ENCODE data around the gene ACTR3C.

Gene ACTR3C

GRCh38 chr7:150358988-150359621 is 35.8 kb upstream of the ACTR3C start:
- no peak for FAIRE-seq

GRCh38 chr7:150358433-150358832 is 35.1 kb upstream of the ACTR3C start:
- FAIRE-seq = no peak

DNA sequence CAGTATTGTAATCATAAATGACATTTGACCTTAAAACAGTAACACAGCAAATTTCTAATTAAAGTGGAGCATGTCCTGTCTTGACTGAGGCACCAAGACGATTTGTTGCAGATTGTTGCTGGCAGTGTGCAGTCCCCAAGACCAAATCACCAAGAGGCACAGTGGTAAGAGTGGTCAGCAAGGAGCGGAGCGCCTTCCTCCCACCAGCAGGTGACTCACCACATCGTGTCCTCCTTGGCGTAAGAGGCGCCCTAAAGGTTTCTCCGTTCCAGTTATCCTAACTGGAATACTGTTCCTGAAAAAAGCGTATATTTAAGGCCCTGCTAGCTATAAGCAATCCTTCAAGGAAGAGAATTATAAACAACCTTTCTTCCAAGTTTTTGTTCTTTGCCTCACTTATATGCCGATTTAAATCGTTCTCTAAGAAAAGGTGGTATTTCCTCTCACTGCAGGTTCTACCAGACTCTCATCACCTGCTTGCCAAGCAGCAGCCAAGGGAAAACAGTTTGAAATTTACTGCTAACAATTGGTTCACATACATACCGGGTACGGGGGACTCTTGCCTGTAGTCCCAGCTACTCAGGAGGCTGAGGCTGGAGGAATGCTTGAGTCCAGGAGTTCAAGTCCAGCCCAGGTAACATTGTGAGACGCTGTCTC is 34.6 kb upstream of the ACTR3C start:
- FAIRE-seq = no peak

GRCh38 chr7:150357270-150357669 is 33.9 kb upstream of the ACTR3C start:
- FAIRE-seq = no peak

GRCh38 chr7:150356265-150356897 is 33.0 kb upstream of the ACTR3C start:
- peak; percentile 46 for FAIRE-seq

- no peak for FAIRE-seq
Measured at GRCh38 chr7:150355666-150356059, 32.3 kb upstream of the ACTR3C start.

DNA sequence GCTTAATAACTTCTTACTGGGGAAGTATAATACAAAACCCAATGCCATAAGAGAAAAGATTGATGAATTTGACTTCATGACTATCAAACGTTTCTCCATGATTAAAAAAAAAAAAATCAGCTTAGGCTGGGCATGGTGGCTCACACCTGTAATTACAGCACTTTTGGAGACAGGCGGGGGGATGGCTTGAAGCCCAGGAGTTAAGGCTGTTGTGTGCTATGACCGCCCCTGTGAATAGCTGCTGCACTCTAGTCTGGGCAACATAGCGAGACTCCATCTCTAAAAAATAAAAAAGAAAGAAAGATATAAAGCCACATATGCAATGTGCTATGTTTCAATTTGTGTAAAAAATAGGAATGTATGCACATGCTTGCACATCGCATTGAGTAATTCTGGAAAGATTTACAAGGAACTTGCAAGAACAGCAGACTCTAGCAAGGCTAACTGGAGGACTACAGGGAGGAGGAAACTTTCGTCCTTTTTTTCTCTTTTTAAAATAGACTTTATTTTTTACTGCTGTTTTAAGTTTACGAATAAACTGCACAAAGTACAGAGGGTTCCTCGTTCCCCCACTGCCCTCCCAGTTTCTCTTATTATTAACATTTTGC is 28.3 kb upstream of the ACTR3C start:
- no peak for FAIRE-seq

DNA sequence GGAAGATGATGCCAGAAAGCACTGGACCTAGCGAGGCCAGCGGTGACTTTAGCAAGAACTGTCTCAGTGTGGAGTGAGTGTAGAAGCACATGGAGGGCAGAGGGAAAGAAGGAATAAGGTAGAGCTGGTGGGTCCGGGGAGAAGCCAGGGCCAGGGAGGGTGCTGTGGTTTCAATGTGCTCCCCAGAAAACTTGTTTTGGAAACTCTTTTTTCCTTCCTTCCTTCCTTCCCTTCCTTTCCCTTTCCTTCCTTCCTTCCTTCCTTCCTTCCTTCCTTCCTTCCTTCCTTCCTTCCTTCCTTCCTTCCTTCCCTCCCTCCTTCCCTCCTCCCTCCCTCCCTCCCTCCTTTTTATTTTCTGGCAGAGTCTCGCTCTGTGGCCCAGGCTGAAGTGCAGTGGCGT is 23.6 kb upstream of the ACTR3C start:
- FAIRE-seq = no peak

- no peak for FAIRE-seq
Measured at GRCh38 chr7:150345012-150345411, 21.7 kb upstream of the ACTR3C start.

GRCh38 chr7:150344299-150344698 is 21.0 kb upstream of the ACTR3C start:
- FAIRE-seq = peak; percentile 81

- no peak for FAIRE-seq
Measured at GRCh38 chr7:150343225-150343624, 19.9 kb upstream of the ACTR3C start.

- no peak for FAIRE-seq
Measured at GRCh38 chr7:150342121-150342408, 18.7 kb upstream of the ACTR3C start.

DNA sequence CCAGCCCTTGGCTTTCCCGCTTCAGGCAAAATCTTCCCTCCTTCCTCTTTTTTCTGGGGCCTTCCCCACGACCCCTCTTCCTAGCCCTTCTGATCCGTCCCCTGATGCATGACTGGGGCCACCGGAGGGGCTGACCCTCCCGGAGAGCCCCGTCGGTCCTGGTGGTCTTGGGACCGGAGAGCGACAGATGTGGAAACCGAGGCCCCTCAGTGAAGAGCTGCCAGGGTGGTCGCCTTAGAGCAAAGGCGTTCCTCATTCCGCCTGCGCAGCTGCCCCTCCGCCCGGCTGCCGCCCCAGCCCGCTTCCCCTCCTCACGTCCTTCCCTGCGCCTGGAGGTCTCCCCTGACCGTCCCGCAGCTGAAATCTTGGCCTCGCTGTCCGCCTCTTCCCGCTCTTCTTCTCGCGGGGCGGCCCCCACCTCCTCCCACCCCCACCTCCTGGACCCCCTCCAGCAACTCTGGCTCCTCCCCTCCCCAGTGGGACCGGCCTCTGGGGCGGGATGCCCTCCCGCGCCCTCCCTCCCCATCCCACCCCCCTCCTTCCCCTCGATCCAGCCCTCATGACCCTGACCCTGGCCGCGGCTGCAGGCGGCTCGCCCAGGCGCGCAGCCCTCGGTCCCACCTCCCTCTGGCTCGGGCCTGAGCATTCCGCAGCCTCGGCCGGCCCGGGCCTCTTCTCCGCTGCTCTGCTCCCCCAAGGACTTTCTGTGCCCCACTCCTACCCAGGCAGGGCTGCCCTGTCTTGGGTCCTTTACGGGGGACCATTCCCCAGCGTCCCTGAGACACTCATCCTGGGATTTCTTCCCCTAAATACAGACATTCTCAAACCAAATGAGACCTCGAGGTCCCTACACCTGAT is 18.1 kb upstream of the ACTR3C start, which contains the start of gene RARRES2:
Gene RARRES2, minus strand, starts transcription at position 367 of the 858 bp plus-strand sequence. CDS start 1,020 bp downstream, outside the sequence.
- FAIRE-seq = no peak

DNA sequence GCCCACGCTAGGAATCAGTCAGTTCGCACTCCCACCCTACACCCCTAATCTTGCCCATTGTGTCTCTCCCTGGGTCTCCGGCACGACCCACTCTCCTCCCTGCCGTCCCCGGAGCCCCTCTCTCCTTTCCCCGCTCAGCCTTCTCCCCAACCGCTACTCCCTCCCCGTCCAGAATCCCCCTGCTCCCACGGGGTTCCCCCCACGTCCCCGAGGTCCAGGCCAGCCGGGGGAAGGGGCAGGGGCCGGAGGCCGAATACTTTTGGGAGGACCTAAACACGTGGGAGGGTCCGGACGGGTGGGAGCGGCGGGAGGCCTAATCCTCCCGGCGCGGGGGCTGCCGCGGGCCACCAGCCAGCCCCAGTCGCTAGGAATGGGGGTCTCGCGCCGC is 17.5 kb upstream of the ACTR3C start:
- no peak for FAIRE-seq

DNA sequence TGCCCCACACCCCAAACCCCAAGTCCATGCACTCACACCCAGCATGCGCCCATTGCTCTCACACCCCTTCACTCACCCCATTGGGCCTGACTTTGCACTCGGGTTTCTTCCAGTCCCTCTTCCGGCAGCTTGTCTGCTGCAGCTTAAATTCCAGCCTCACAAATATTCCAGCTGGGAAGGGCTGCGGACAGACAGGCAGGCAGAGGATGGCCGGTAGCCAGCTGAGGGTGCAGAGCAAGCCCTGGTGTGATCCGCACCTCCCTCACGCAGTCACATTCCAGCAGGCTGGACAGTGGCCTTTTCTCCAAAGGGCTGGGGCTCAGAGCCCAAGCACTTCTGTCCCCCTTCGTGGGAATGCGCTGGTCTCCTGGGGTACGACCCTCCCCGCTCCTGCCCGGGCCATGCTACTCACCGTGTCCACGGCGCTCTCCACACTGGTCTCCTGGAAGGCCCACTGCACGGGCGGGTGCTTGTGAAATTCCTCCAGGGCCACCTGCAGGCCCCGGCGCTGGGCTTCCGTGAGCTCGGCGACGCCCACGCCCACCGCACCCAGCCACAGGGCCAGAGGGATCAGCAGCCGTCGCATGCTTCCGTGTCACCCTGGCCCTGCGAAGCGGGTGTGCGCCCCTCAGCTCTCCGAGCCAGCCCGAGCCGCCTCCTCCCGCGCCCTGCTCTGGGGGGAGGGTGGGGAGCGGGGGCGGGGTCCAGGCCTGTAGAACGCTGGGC is 16.8 kb upstream of the ACTR3C start:
- FAIRE-seq = no peak

GRCh38 chr7:150339409-150339809 is 16.1 kb upstream of the ACTR3C start:
- no peak for FAIRE-seq

GRCh38 chr7:150338166-150338829 is 15.0 kb upstream of the ACTR3C start:
- FAIRE-seq = no peak

DNA sequence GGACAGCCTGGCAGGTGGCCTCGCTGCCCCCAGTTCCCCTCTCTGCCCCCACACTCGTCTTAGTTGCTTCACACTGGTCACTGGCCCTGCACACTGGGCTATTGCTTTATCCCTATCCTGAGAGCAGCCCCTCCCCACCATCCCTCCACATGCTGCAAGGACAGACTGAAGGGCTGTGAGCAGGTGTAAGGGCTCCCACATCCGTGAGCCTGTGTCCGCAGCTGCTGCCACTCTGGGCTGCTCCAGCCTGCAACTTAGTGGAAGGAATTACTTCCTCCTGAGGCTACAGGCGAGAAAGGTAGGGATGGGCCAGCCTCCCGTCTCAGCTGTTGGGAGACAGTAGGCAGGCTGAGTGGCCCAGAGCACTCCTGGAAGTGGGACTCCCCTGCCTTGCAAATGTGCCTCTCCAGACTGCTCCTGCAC is 14.3 kb upstream of the ACTR3C start:
- FAIRE-seq = no peak

DNA sequence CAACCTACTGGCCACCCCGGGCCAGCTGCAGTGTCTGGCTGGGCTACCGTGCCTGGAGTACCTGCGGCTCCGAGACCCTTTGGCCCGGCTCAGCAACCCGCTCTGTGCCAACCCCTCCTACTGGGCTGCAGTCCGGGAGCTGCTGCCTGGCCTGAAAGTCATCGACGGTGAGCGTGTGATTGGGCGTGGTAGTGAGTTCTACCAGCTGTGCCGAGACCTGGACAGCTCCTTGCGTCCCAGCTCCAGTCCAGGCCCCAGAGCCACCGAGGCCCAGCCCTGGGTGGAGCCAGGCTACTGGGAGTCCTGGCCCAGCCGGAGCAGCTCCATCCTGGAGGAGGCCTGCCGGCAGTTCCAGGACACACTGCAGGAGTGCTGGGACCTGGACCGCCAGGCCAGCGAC is 13.8 kb upstream of the ACTR3C start:
- FAIRE-seq = no peak

DNA sequence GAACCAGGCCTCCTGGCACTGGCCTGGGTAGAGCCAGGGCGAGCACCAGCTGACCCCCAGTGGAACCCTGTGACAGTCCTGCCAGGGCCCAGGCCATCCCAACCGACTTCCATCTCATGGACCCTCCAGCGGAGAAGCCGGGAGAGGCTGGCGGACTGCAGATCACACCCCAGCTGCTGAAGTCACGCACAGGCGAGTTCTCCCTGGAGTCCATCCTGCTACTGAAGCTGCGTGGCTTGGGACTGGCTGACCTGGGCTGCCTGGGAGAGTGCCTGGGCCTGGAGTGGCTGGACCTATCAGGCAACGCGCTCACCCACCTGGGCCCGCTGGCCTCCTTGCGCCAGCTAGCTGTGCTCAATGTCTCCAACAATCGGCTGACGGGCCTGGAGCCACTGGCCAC is 13.4 kb upstream of the ACTR3C start:
- FAIRE-seq = no peak

DNA sequence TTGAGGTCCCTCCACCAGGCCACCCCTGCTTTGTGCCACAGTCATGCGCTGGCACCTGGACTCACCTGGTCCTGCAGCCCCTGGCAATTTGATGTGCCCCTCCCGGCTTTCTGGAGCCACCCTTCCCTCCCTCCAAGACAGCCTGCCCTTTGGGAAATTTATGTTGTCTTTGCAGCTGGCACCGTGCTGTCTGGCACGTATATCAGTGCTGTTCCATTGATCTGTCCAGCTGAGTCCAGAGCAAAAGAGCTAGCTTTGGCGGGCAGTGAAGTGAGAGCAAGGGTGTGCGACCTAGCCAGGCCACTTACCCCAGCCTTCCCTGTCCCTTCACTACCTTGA is 12.4 kb upstream of the ACTR3C start:
- no peak for FAIRE-seq

Measured in A204.1 (cell line).